Mesenchymal stem cell (in vitro differentiated cells and primary cell): ENCODE data around the gene OR2A12. TPM values are rescaled to one million over a fixed set of nuclear protein-coding genes. Genes with fewer than 3 reads are reported as not detected.

Experiments used
- DNase-seq: peaks from one replicate; pipeline ENCODE4 v3.0.0-alpha.2; 2013
- H2AFZ ChIP-seq: one replicate; pipeline ENCODE4 v1.6.1; 2013; ENCODE audit warnings: low read depth, mild to moderate bottlenecking, control low read depth, inconsistent platforms, low read length, moderate library complexity
- H2AK5ac ChIP-seq: 2 replicates; pipeline ENCODE4 v1.6.1; 2013; ENCODE audit warnings: low read length, moderate library complexity, mild to moderate bottlenecking, inconsistent platforms; ENCODE audit not compliant: severe bottlenecking
- H2BK120ac ChIP-seq: one replicate; pipeline ENCODE4 v1.6.1; 2013; ENCODE audit warnings: low read depth, mild to moderate bottlenecking, inconsistent platforms, low read length, moderate library complexity
- H2BK12ac ChIP-seq, 2 experiments: one replicate each; pipeline ENCODE4 v1.6.1; 2013; ENCODE audit warnings: inconsistent platforms in 2 of 2, low read length in 2 of 2, mild to moderate bottlenecking in 2 of 2, moderate library complexity in 2 of 2, control low read depth in 1 of 2
- H2BK15ac ChIP-seq: one replicate; pipeline ENCODE4 v1.6.1; 2013; ENCODE audit warnings: mild to moderate bottlenecking, low read depth, inconsistent platforms; ENCODE audit not compliant: poor library complexity, severe bottlenecking
- H2BK5ac ChIP-seq: 2 replicates; pipeline ENCODE4 v1.6.1; 2013; ENCODE audit warnings: low read depth, mild to moderate bottlenecking, low read length, control low read depth, inconsistent platforms; ENCODE audit not compliant: poor library complexity, severe bottlenecking
- H3K14ac ChIP-seq, 2 experiments: one replicate each; pipeline ENCODE4 v1.6.1; 2013; ENCODE audit warnings: inconsistent platforms in 2 of 2, low read length in 2 of 2, control low read depth in 1 of 2, mild to moderate bottlenecking in 1 of 2, moderate library complexity in 1 of 2
- H3K18ac ChIP-seq, 2 experiments: one replicate each; pipeline ENCODE4 v1.6.1; 2013; ENCODE audit warnings: inconsistent platforms in 2 of 2, low read length in 2 of 2, control low read depth in 1 of 2, low read depth in 1 of 2, mild to moderate bottlenecking in 1 of 2
- H3K23ac ChIP-seq, 2 experiments: one replicate each; pipeline ENCODE4 v1.6.1; 2013; ENCODE audit warnings: inconsistent platforms in 2 of 2, low read length in 2 of 2, mild to moderate bottlenecking in 2 of 2, moderate library complexity in 2 of 2, control low read depth in 1 of 2
- H3K27ac ChIP-seq: 2 replicates; pipeline ENCODE4 v1.5.1; 2013; ENCODE audit warnings: mild to moderate bottlenecking, moderate library complexity, low read length, control low read depth, inconsistent platforms; ENCODE audit not compliant: poor library complexity, severe bottlenecking
- H3K27me3 ChIP-seq, 2 experiments: 2 replicates each; pipeline versions ENCODE4 v1.6.1 to v1.7.0; 2013; ENCODE audit warnings: low read length in 2 of 2, mild to moderate bottlenecking in 2 of 2, moderate library complexity in 2 of 2, control low read depth in 1 of 2, inconsistent platforms in 1 of 2; ENCODE audit not compliant: control insufficient read depth in 1 of 2, insufficient read depth in 1 of 2
- H3K36me3 ChIP-seq, 2 experiments: 2 replicates each; pipeline versions ENCODE4 v1.6.1 to v1.7.0; 2013; ENCODE audit warnings: low read length in 2 of 2, control low read depth in 1 of 2, inconsistent platforms in 1 of 2, low read depth in 1 of 2, mild to moderate bottlenecking in 1 of 2; ENCODE audit not compliant: insufficient read depth in 2 of 2, control insufficient read depth in 1 of 2
- H3K4ac ChIP-seq, 2 experiments: one replicate each; pipeline ENCODE4 v1.6.1; 2013; ENCODE audit warnings: inconsistent platforms in 2 of 2, low read length in 2 of 2, mild to moderate bottlenecking in 2 of 2, moderate library complexity in 2 of 2, control low read depth in 1 of 2, low read depth in 1 of 2
- H3K4me1 ChIP-seq: 2 replicates; pipeline ENCODE4 v1.6.1; 2013; ENCODE audit warnings: low read depth, low read length, control low read depth; ENCODE audit not compliant: control insufficient read depth, insufficient read depth
- H3K4me2 ChIP-seq: 2 replicates; pipeline ENCODE4 v1.6.1; 2013; ENCODE audit warnings: low read length, mild to moderate bottlenecking, inconsistent platforms; ENCODE audit not compliant: poor library complexity, severe bottlenecking
- H3K4me3 ChIP-seq, 2 experiments: 2 replicates each; pipeline versions ENCODE4 v1.5.1 to v1.7.0; 2013; ENCODE audit warnings: low read length in 2 of 2, mild to moderate bottlenecking in 2 of 2, control low read depth in 1 of 2, low read depth in 1 of 2; ENCODE audit not compliant: insufficient read depth in 1 of 2
- H3K79me1 ChIP-seq: replicated peaks from 2 replicates; pipeline ENCODE4 v1.6.1; 2013; ENCODE audit warnings: mild to moderate bottlenecking, control low read depth, low read length, inconsistent platforms; ENCODE audit not compliant: poor library complexity, severe bottlenecking
- H3K9ac ChIP-seq: 2 replicates; pipeline ENCODE4 v1.7.0; 2013; ENCODE audit warnings: mild to moderate bottlenecking, low read length, moderate library complexity
- H3K9me3 ChIP-seq: 2 replicates; pipeline ENCODE4 v1.7.0; 2013; ENCODE audit warnings: mild to moderate bottlenecking, low read length; ENCODE audit not compliant: control insufficient read depth
- H4K8ac ChIP-seq: one replicate; pipeline ENCODE4 v1.6.1; 2013; ENCODE audit warnings: inconsistent platforms, mild to moderate bottlenecking, low read length, moderate library complexity
- H4K91ac ChIP-seq: one replicate; pipeline ENCODE4 v1.6.1; 2013; ENCODE audit warnings: mild to moderate bottlenecking, low read length, inconsistent platforms
- WGBS: methylation state at CpG from one replicate; pipeline ENCODE4 v1.1.7; 2013; ENCODE audit warnings: mixed read lengths; 5-methylcytosine and 5-hydroxymethylcytosine counted together
- small RNA-seq: library from polyadenylated mRNA; stranded (forward); fragments of <200 nt; extraction: miRNeasy Mini kit (QIAGEN cat#:217004); gene quantifications from one replicate; pipeline ENCODE3, GENCODE V24; 2013; ENCODE audit warnings: low read depth

OR2A12 gene

DNA sequence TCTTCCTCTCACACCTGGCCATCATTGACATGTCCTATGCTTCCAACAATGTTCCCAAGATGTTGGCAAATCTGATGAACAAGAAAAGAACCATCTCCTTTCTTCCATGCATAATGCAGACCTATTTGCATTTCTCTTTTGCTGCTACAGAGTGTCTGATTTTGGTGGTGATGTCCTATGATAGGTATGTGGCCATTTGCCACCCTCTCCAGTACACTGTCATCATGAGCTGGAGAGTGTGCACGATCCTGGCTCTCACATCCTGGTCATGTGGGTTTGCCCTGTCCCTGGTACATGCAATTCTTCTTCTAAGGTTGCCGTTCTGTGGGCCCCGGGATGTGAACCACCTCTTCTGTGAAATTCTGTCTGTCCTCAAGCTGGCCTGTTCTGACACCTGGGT is 56.1 kb downstream of the OR2A12 start:
- Histone ChIP-seq H3K14ac (no peak overlapping the region), H3K23ac (no peak overlapping the region), H3K27ac (no peak overlapping the region), H3K4ac (no peak overlapping the region), H2BK15ac (no peak overlapping the region), H3K9me3 (peaks cover 29% of the 10 kb centered on the region), H3K79me1 (no peaks in the 10 kb centered on the region), H2AK5ac (no peak overlapping the region), H3K4me1 (no peaks in the 10 kb centered on the region), H3K4me3 (no peak overlapping the region), H4K8ac (no peak overlapping the region), H3K9ac (no peak overlapping the region), H4K91ac (no peak overlapping the region), H3K36me3 (no peaks in the 10 kb centered on the region), H3K27me3 (no peaks in the 10 kb centered on the region), H2AFZ (no peak overlapping the region), H2BK12ac (no peak overlapping the region), H2BK120ac (no peak overlapping the region), H3K4me2 (no peak overlapping the region), H3K18ac (no peak overlapping the region), H2BK5ac (no peak overlapping the region)
- 81% methylated on average over 3 of the region's 3 CpGs for WGBS
- DNase-seq = no peak

DNA sequence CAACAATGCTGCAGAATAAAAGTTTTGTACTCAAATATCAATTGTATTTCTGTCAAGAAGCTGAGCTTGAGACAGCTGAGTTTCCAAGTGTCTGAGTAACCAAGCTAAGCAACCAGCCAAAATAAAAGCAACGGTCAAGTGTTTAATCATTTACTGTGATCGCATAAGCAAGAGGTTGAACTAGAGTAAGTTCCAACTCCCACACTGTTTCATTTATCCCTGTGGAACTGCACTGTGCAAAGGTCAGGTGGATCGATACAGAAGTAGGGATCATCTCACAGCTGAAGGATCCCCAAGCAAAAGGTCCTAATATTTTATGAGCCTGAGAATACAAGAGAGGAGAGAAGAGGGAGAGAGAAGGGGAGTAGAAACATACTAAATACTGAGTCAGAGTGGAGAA is 58.3 kb downstream of the OR2A12 start:
- H3K23ac ChIP-seq = no peak overlapping the region
- no peak overlapping the region for H3K14ac ChIP-seq
- H2AFZ ChIP-seq = no peak overlapping the region
- no peaks in the 10 kb centered on the region for H3K36me3 ChIP-seq
- no peak for DNase-seq
- no peak overlapping the region for H2BK15ac ChIP-seq
- H3K4ac ChIP-seq = no peak overlapping the region
- no peak overlapping the region for H2AK5ac ChIP-seq
- H4K8ac ChIP-seq = no peak overlapping the region
- peaks cover 46% of the 10 kb centered on the region for H3K9me3 ChIP-seq
- no peaks in the 10 kb centered on the region for H3K27me3 ChIP-seq
- H3K18ac ChIP-seq = no peak overlapping the region
- no peak overlapping the region for H2BK120ac ChIP-seq
- no peak overlapping the region for H3K9ac ChIP-seq
- no peaks in the 10 kb centered on the region for H3K4me1 ChIP-seq
- no peak overlapping the region for H3K4me2 ChIP-seq
- 72% methylated on average over 3 of the region's 3 CpGs for WGBS
- no peak overlapping the region for H2BK5ac ChIP-seq
- H3K79me1 ChIP-seq = no peaks in the 10 kb centered on the region
- H2BK12ac ChIP-seq = no peak overlapping the region
- no peak overlapping the region for H3K4me3 ChIP-seq
- H3K27ac ChIP-seq = no peak overlapping the region
- peak overlapping the region; percentile 34 for H4K91ac ChIP-seq

DNA sequence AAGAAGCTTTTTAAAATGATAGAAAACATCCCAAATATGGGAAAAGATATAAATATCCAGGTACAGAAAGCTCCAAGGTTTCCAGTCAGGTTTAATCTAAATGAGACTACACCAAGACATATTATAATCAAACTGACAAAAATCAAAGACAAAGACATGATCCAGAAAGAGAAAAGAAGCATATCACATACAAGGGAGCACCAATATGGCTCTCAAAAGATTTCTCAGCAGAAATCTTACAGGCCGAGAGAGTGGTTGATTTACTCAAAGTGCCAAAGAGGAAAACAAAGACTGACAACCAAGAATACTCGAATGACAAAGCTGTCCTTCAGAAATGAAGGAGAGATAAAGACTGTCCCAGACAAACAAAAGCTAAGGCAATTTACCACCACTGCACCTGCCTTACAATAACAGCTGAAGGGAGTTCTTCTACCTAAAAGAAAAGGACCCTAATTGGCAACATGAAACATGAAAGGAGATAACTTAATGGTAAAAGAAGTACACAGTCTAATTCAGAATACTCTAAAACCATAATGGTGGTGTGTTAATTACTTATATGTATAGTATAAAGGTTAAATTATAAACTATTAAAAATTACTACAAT is 62.2 kb downstream of the OR2A12 start:
- Histone ChIP-seq H2BK5ac (no peak overlapping the region), H3K4me1 (no peaks in the 10 kb centered on the region)

More for the DNA sequence above, 62.2 kb downstream of the OR2A12 start:
- Histone ChIP-seq H3K14ac (no peak overlapping the region), H2BK15ac (no peak overlapping the region), H3K36me3 (no peaks in the 10 kb centered on the region), H2AK5ac (no peak overlapping the region), H3K27me3 (no peaks in the 10 kb centered on the region), H3K4me3 (no peak overlapping the region), H2BK120ac (no peak overlapping the region), H3K4me2 (no peak overlapping the region), H4K8ac (no peak overlapping the region), H3K4ac (no peak overlapping the region), H3K18ac (no peak overlapping the region), H3K23ac (no peak overlapping the region), H3K9ac (no peak overlapping the region), H3K9me3 (peaks cover 45% of the 10 kb centered on the region), H3K27ac (no peak overlapping the region), H2BK12ac (no peak overlapping the region), H2AFZ (no peak overlapping the region), H4K91ac (no peak overlapping the region), H3K79me1 (no peaks in the 10 kb centered on the region)
- no peak for DNase-seq
- WGBS = 61% methylated on average over 2 of the region's 2 CpGs

Small RNA genes within 50 kb of the gene (small RNA-seq; reads per million reads assigned to genes)
- not detected for gene OR2A41P
